GM10847 (cell line): ENCODE data around the gene NEURL1.

Experiments
- POLR2A ChIP-seq: IDR thresholded peaks from 2 replicates; pipeline ENCODE4 v1.6.1; 2011; ENCODE audit not compliant: insufficient read length; ENCODE audit errors: extremely low read depth

NEURL1 gene

GRCh38 chr10:103637927-103638557 lies 144.5 kb downstream of the NEURL1 start:
- no peak for TF ChIP-seq POLR2A

GRCh38 chr10:103638948-103639347 lies 145.4 kb downstream of the NEURL1 start:
- no peak for TF ChIP-seq POLR2A

GRCh38 chr10:103640436-103641181 lies 147.1 kb downstream of the NEURL1 start:
- no peak for TF ChIP-seq POLR2A

- no peak for TF ChIP-seq POLR2A
Measured at GRCh38 chr10:103641326-103641725, 147.8 kb downstream of the NEURL1 start.
